NCI-H2196 treated with DMSO at 0.1 percent for 48 hours (cell line): ENCODE data around the gene EPHA2.

Experiments
- DNase-seq: peaks from one replicate; lab custom pipeline; 2025; ENCODE audit not compliant: unreplicated experiment; lab: John Stamatoyannopoulos, UW

Gene EPHA2

GRCh38 chr1:16151196-16151994 is 4.5 kb downstream of the EPHA2 start:
- DNase-seq, result peak; percentile 65

- DNase-seq, result no peak
Measured at GRCh38 chr1:16150508-16150907, 5.4 kb downstream of the EPHA2 start.

- no peak for DNase-seq
Measured at GRCh38 chr1:16149702-16150488, 6.0 kb downstream of the EPHA2 start.

- DNase-seq, result no peak
Measured at GRCh38 chr1:16149146-16149545, 6.7 kb downstream of the EPHA2 start.

GRCh38 chr1:16148329-16149092 is 7.4 kb downstream of the EPHA2 start:
- DNase-seq, result no peak

- DNase-seq, result no peak
Measured at GRCh38 chr1:16147156-16147926, 8.5 kb downstream of the EPHA2 start.

GRCh38 chr1:16146279-16147155 is 9.4 kb downstream of the EPHA2 start:
- no peak for DNase-seq

- DNase-seq, result no peak
Measured at GRCh38 chr1:16145662-16146278, 10.1 kb downstream of the EPHA2 start.

GRCh38 chr1:16145030-16145661 is 10.7 kb downstream of the EPHA2 start:
- peak; percentile 59 for DNase-seq

- DNase-seq, result no peak
Measured at GRCh38 chr1:16144325-16145029, 11.4 kb downstream of the EPHA2 start.

- no peak for DNase-seq
Measured at GRCh38 chr1:16143566-16144324, 12.1 kb downstream of the EPHA2 start.

GRCh38 chr1:16143005-16143565 is 12.8 kb downstream of the EPHA2 start:
- DNase-seq, result no peak

GRCh38 chr1:16142383-16142995 is 13.4 kb downstream of the EPHA2 start:
- DNase-seq, result no peak

GRCh38 chr1:16141573-16142336 is 14.1 kb downstream of the EPHA2 start:
- no peak for DNase-seq

- DNase-seq, result no peak
Measured at GRCh38 chr1:16140068-16140596, 15.7 kb downstream of the EPHA2 start.

- no peak for DNase-seq
Measured at GRCh38 chr1:16139473-16139962, 16.4 kb downstream of the EPHA2 start.
